HG03439 (cell line): Measurements from ENCODE around the gene TBC1D8B.
"Not testable (repeated sequence)": the region's sequence is repeated elsewhere in the genome, so short reads cannot be mapped to it uniquely, and the experiment has no call there.

Source experiments
- ATAC-seq: cut with Tn5 transposase; IDR thresholded peaks from one replicate; pipeline ENCODE4 v1.9.1; 2021; ENCODE audit warnings: mild to moderate bottlenecking, moderate library complexity; ENCODE audit not compliant: unreplicated experiment

The TBC1D8B gene

GRCh38 chrX:106802388-106803275 is at the start of gene TBC1D8B:
Gene TBC1D8B, plus strand, starts transcription at chrX:106802673. Its CDS starts 181 bp downstream, at chrX:106802854.
- peak; percentile 100 for ATAC-seq

GRCh38 chrX:106769288-106769687 is 33.2 kb upstream of the TBC1D8B start:
- not testable (repeated sequence) for ATAC-seq

GRCh38 chrX:106774981-106775380 is 27.5 kb upstream of the TBC1D8B start:
- ATAC-seq = no peak

GRCh38 chrX:106780264-106780663 is 22.2 kb upstream of the TBC1D8B start:
- ATAC-seq = no peak

- no peak for ATAC-seq
These were observed 21.7 kb upstream of the TBC1D8B start for GRCh38 chrX:106780664-106781377.

- ATAC-seq = no peak
These were observed 18.8 kb upstream of the TBC1D8B start for GRCh38 chrX:106783716-106784115.

- no peak for ATAC-seq
These were observed 11.0 kb upstream of the TBC1D8B start for GRCh38 chrX:106791495-106791894.

- peak; percentile 10 for ATAC-seq
These were observed 448 bp upstream of the TBC1D8B start for GRCh38 chrX:106802063-106802387.

- ATAC-seq = no peak
These were observed 8.8 kb downstream of the TBC1D8B start for GRCh38 chrX:106811131-106811910.

GRCh38 chrX:106812930-106813329 is 10.5 kb downstream of the TBC1D8B start:
- not testable (repeated sequence) for ATAC-seq

- not testable (repeated sequence) for ATAC-seq
These were observed 11.6 kb downstream of the TBC1D8B start for GRCh38 chrX:106814093-106814492.

GRCh38 chrX:106862972-106863688 is 60.7 kb downstream of the TBC1D8B start:
- no peak for ATAC-seq

- no peak for ATAC-seq
These were observed 61.2 kb downstream of the TBC1D8B start for GRCh38 chrX:106863697-106864096.

- not testable (repeated sequence) for ATAC-seq
These were observed 70.3 kb downstream of the TBC1D8B start for GRCh38 chrX:106872796-106873195.

- no peak for ATAC-seq
These were observed 71.6 kb downstream of the TBC1D8B start for GRCh38 chrX:106874075-106874474.

GRCh38 chrX:106875151-106875550 is 72.7 kb downstream of the TBC1D8B start:
- ATAC-seq = no peak

- no peak for ATAC-seq
These were observed 87.0 kb downstream of the TBC1D8B start for GRCh38 chrX:106889468-106889867.

- ATAC-seq = no peak
These were observed 89.4 kb downstream of the TBC1D8B start for GRCh38 chrX:106891762-106892460.

GRCh38 chrX:106894392-106894909 is 92.0 kb downstream of the TBC1D8B start:
- peak; percentile 67 for ATAC-seq

GRCh38 chrX:106894978-106895452 is 92.5 kb downstream of the TBC1D8B start:
- no peak for ATAC-seq
